Measurements from ENCODE around the gene ACADVL. TPM values are rescaled to one million over a fixed set of nuclear protein-coding genes. Genes with fewer than 3 reads are reported as not detected.
A peak's percentile ranks its signal among the peaks of the same experiment; 100 is the strongest.

Gene ACADVL
- total RNA-seq, 6 experiments from 2014 or later: 378 to 463 (median 405) TPM

DNA sequence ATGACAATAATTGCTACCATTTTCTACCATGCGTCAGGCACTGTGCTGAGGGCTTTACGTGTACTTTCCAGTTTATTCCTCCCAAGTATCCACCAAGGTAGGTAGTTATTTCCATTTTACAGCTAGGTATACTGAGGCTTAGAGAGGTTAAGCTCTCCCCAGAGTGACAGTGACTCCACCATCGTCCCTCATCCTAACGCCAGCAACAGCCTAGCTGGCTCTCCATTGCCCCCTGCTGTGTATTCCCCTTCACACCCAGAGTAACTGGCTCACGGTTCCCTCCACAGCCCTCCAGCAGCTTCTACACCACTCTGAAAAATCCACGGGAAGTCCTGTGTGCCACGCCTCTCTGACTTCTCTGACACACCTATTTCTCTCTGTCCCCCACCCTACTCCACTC is 33.5 kb upstream of the ACADVL start:
- H3K27me3 Mint-ChIP-seq (ENCODE audit: insufficient read depth): peaks cover 2% of the 10 kb centered on the region
- H3K27ac Mint-ChIP-seq: peak overlapping the region; percentile 1; the same call in 1 of the 2 replicates
- TF ChIP-seq, protein P1, sequence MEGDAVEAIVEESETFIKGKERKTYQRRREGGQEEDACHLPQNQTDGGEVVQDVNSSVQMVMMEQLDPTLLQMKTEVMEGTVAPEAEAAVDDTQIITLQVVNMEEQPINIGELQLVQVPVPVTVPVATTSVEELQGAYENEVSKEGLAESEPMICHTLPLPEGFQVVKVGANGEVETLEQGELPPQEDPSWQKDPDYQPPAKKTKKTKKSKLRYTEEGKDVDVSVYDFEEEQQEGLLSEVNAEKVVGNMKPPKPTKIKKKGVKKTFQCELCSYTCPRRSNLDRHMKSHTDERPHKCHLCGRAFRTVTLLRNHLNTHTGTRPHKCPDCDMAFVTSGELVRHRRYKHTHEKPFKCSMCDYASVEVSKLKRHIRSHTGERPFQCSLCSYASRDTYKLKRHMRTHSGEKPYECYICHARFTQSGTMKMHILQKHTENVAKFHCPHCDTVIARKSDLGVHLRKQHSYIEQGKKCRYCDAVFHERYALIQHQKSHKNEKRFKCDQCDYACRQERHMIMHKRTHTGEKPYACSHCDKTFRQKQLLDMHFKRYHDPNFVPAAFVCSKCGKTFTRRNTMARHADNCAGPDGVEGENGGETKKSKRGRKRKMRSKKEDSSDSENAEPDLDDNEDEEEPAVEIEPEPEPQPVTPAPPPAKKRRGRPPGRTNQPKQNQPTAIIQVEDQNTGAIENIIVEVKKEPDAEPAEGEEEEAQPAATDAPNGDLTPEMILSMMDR (IDR thresholded peaks at IDR 0.05): peak; percentile 50
- no peak for DNase-seq
- peaks cover 6% of the 10 kb centered on the region; the same call in 1 of the 2 replicates for H3K4me1 Mint-ChIP-seq (ENCODE audit: low read depth)
- H3K36me3 Mint-ChIP-seq (ENCODE audit: low read depth): peaks cover 7% of the 10 kb centered on the region; the same call in 1 of the 2 replicates
- no peaks in the 10 kb centered on the region for H3K9me3 Mint-ChIP-seq
- H3K4me3 Mint-ChIP-seq: no peak overlapping the region

DNA sequence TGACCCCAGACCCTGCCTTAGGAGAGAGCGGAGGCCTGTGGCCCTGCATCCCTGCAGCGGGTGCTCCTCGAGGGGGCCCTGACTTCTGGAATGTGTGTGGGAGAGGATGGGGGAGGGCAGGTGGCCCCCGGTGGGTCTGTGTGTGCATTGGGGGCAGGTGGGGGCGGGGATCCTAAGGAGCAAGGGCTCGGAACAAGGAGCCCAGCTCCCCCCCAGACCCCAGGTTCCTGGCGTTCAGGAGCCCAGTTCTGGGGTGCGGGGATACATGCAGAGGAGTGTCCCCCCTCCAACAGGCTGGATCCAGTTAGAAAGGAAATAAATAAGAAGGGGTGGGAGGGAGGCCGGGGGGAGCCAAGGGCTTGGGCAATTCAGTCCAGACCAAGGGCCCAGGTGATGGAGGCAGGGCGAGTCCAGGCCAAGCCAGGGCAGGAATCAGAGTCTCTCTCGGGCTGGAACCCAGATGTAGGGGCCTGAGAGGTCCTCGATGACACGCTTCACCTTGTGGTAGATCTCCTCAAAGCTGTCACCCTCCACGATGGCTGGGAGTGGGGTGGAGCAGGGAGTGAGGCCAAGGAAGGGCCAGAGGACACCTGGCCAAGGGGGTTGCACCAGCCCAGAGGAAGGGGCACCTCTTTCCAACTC is 29.3 kb upstream of the ACADVL start:
- TF ChIP-seq, protein P1 (IDR thresholded peaks at IDR 0.05): no peak
- Mint-ChIP-seq H3K36me3 (ENCODE audit: low read depth) (peaks cover 17% of the 10 kb centered on the region), H3K4me1 (ENCODE audit: low read depth) (no peaks in the 10 kb centered on the region), H3K4me3 (no peak overlapping the region), H3K27me3 (ENCODE audit: insufficient read depth) (peaks cover 4% of the 10 kb centered on the region), H3K9me3 (no peaks in the 10 kb centered on the region), H3K27ac (no peak overlapping the region)
- no peak for DNase-seq

DNA sequence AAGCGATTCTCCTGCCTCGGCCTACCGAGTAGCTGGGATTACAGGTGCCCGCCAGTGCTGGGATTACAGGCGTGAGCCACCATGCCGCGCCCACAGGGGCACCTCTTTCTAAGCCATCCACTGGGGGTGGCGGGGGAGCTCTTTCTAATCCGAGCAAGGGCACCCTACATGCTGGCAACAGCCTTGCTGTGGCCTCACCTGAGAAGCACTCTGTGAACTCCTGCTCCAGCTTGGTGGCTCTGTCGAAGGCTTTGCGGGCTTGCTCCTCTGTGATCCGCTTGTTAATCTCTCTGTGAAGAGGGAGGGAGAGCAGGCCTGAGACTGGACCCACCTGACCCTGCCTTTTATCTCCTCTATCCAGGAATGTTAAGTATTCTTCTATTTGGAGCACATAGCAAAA is 28.7 kb upstream of the ACADVL start:
- Mint-ChIP-seq H3K27ac (no peak overlapping the region), H3K36me3 (ENCODE audit: low read depth) (peaks cover 18% of the 10 kb centered on the region), H3K27me3 (ENCODE audit: insufficient read depth) (peaks cover 4% of the 10 kb centered on the region), H3K4me3 (no peak overlapping the region), H3K4me1 (ENCODE audit: low read depth) (no peaks in the 10 kb centered on the region), H3K9me3 (no peaks in the 10 kb centered on the region)
- TF ChIP-seq, protein P1 (IDR thresholded peaks at IDR 0.05): no peak
- DNase-seq: no peak

DNA sequence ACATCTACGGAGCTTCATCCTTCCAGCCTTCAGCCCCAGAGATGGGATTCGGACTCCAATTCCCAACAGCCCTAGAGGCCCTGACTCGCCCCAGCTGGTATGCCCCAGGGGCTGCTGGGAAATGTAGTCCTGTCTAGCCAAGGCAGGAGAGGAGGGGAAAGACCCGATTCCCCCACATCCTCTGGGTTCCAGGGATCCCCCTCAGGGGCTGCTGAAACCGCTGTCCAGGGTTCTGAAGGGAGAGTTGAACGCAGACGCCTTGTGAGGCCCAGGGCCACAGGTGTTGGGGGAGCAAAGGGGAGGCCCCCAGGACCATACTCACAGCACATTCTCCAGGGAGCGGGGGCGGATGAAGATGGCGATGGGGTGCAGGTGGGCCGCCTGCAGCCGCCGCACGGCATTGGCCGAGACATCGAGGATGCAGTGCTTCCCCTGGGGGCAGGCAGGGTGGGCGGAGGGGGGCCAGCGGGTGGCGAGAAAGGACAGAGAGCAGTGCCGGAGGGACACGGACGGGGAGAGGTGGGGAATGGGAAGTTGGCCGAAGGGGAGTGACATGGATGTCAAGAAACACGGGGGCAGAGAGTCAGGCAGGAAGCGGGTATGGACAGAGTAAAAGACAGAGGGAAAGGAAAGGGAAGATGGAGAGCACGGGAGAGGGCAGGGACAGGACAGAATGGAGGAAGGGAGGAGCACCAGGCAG is 28.0 kb upstream of the ACADVL start:
- H3K27ac Mint-ChIP-seq: no peak overlapping the region

DNA sequence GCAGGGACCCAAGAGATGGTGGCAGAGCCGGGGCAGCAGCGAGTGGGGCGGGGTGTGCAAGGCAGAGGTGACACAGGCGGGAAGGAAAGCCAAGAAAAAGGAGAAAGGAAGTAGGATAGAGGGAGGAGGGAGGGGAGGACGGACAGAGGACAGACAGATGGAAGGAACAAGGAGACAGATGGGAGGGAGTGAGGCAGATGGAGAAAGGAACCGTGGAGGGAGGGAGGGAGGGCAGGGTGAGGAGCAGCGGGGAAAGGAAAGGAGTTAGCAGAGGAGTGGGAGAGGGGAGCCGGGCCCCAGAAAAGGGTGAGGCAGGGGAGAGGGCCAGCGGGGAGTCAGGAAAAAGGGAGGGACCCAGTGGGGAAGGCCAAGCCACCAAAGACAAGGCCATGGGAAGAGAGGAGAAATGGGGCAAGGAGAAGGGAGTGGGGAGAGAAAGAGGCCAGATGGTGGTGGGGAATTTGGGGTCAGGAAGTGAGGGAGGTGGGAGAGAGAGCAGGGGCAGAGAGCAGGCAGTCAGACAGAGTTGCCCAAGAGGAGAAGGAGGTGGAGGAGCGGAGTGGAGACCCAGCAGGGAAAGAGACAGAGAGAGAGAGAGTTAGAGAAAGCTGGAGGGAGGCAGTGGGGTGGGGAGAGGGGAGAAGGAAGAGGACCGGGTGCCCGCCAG is 27.3 kb upstream of the ACADVL start:
- no peaks in the 10 kb centered on the region for H3K4me1 Mint-ChIP-seq (ENCODE audit: low read depth)
- no peak for DNase-seq
- H3K27ac Mint-ChIP-seq: no peak overlapping the region
- H3K27me3 Mint-ChIP-seq (ENCODE audit: insufficient read depth): peaks cover 4% of the 10 kb centered on the region
- H3K36me3 Mint-ChIP-seq (ENCODE audit: low read depth): peaks cover 17% of the 10 kb centered on the region
- TF ChIP-seq, protein P1 (IDR thresholded peaks at IDR 0.05): no peak
- H3K4me3 Mint-ChIP-seq: no peak overlapping the region
- H3K9me3 Mint-ChIP-seq: no peaks in the 10 kb centered on the region

More for the DNA sequence above, 28.0 kb upstream of the ACADVL start:
- no peak for DNase-seq
- Mint-ChIP-seq H3K4me1 (ENCODE audit: low read depth) (no peaks in the 10 kb centered on the region), H3K27me3 (ENCODE audit: insufficient read depth) (peaks cover 4% of the 10 kb centered on the region), H3K4me3 (no peak overlapping the region), H3K36me3 (ENCODE audit: low read depth) (peaks cover 13% of the 10 kb centered on the region), H3K9me3 (no peaks in the 10 kb centered on the region)
- TF ChIP-seq, protein P1 (IDR thresholded peaks at IDR 0.05): no peak

Data from HFFc6 (cell line).